Hepatocyte (in vitro differentiated cells): ENCODE data around the gene CSTPP1. TPM values are rescaled to one million over a fixed set of nuclear protein-coding genes. Genes with fewer than 3 reads are reported as not detected.
"Not testable (repeated sequence)": the region's sequence is repeated elsewhere in the genome, so short reads cannot be mapped to it uniquely, and the experiment has no call there.

Experiments
- DNase-seq: peaks from one replicate; pipeline ENCODE4 v3.0.0-alpha.2; 2016; ENCODE audit warnings: low spot score
- H2AFZ ChIP-seq: fragments of 200-600 bp; sonication (generic); 2 replicates; pipeline ENCODE4 v1.6.0; 2016; ENCODE audit warnings: antibody characterized with exemption, mild to moderate bottlenecking
- H3K27ac ChIP-seq: fragments of 200-600 bp; sonication (generic); 2 replicates; pipeline ENCODE4 v1.5.1; 2016; ENCODE audit warnings: mild to moderate bottlenecking
- H3K27me3 ChIP-seq: fragments of 200-600 bp; sonication (generic); 2 replicates; pipeline ENCODE4 v1.6.1; 2016
- H3K36me3 ChIP-seq: fragments of 200-600 bp; sonication (generic); replicated peaks from 2 replicates; pipeline ENCODE4 v1.5.1; 2016; ENCODE audit warnings: low read depth; ENCODE audit not compliant: insufficient read depth
- H3K4me1 ChIP-seq: fragments of 200-600 bp; sonication (generic); 2 replicates; pipeline ENCODE4 v1.5.1; 2016; ENCODE audit warnings: mild to moderate bottlenecking, moderate library complexity; ENCODE audit not compliant: insufficient read depth
- H3K4me2 ChIP-seq: fragments of 200-600 bp; sonication (generic); 2 replicates; pipeline ENCODE4 v1.6.0; 2016
- H3K4me3 ChIP-seq: fragments of 200-600 bp; sonication (generic); 2 replicates; pipeline ENCODE4 v1.5.1; 2016; ENCODE audit warnings: mild to moderate bottlenecking
- H3K79me2 ChIP-seq: fragments of 200-600 bp; sonication (generic); 2 replicates; pipeline ENCODE4 v1.6.0; 2017; ENCODE audit warnings: mild to moderate bottlenecking
- H3K9me2 ChIP-seq: fragments of 200-600 bp; sonication (generic); replicated peaks from 2 replicates; pipeline ENCODE4 v1.6.0; 2017; ENCODE audit warnings: mild to moderate bottlenecking; ENCODE audit not compliant: insufficient read depth
- H3K9me3 ChIP-seq: fragments of 200-600 bp; sonication (generic); 2 replicates; pipeline ENCODE4 v1.5.1; 2016; ENCODE audit warnings: low read depth, mild to moderate bottlenecking
- H4K20me1 ChIP-seq: fragments of 200-600 bp; sonication (generic); 2 replicates; pipeline ENCODE4 v1.6.0; 2016; ENCODE audit warnings: mild to moderate bottlenecking; ENCODE audit not compliant: insufficient read depth, poor library complexity, severe bottlenecking
- EZH2 ChIP-seq: fragments of 200-600 bp; sonication (generic); IDR thresholded peaks from 2 replicates; pipeline ENCODE4 v1.6.1; 2016; ENCODE audit warnings: antibody characterized with exemption, mild to moderate bottlenecking, borderline replicate concordance
- EZH2phosphoT487 ChIP-seq: fragments of 200-600 bp; sonication (generic); IDR thresholded peaks from one replicate; pipeline ENCODE4 v1.6.1; 2018; ENCODE audit warnings: antibody characterized with exemption, mild to moderate bottlenecking, low read depth, moderate library complexity; ENCODE audit not compliant: unreplicated experiment, severe bottlenecking
- WGBS: methylation state at CpG from one replicate; pipeline ENCODE4 v1.1.6; 2016; ENCODE audit warnings: low lambda C conversion rate; ENCODE audit errors: missing lambda C conversion rate; 5-methylcytosine and 5-hydroxymethylcytosine counted together
- polyA plus RNA-seq: library from polyadenylated mRNA; unstranded; fragments of >200 nt; fragmentation: Nextera tagmentation; extraction: Ambion mirVana; gene quantifications from 2 replicates; pipeline ENCODE4 v1.2.1, GENCODE V29; 2016
- total RNA-seq: library from RNA; depleted of rRNA; stranded (reverse); fragments of >200 nt; gene quantifications from 2 replicates; pipeline ENCODE4 v1.2.3, GENCODE V29; 2014
- TF ChIP-seq, protein P1 (sequence below): fragments of 200-600 bp; sonication (generic); IDR thresholded peaks from 2 replicates; pipeline ENCODE4 v1.5.1; 2016; ENCODE audit warnings: antibody characterized with exemption, mild to moderate bottlenecking; ENCODE audit not compliant: poor library complexity

CSTPP1 gene
- total and polyA plus RNA-seq, 2 experiments from 2014 or later, result 23.0 to 44.3 TPM

DNA sequence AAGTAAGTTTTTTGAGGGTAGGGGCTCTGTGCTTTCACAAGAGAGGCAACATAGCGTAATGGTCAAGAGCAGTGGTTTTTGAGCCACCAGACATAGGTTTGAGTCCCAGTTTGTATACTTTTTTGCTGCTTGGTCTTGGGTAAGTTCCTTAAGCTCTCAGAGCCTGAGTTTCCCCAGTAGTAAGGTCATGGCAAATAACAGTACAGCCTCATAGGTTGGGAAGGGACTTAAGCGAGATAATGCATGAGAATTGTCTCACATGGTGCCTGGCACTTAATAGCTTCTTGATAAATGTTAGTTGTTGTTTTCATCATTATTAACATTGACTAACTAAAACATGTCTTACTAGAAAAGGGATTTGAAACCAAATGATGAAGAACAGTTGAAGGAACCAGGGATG, 157.0 kb downstream of the CSTPP1 start:
- H3K27me3 ChIP-seq, result no peaks in the 10 kb centered on the region
- H3K36me3 ChIP-seq, result peaks cover 4% of the 10 kb centered on the region
- H3K4me1 ChIP-seq, result no peaks in the 10 kb centered on the region
- H3K9me2 ChIP-seq, result no peaks in the 10 kb centered on the region
- TF ChIP-seq, protein P1, sequence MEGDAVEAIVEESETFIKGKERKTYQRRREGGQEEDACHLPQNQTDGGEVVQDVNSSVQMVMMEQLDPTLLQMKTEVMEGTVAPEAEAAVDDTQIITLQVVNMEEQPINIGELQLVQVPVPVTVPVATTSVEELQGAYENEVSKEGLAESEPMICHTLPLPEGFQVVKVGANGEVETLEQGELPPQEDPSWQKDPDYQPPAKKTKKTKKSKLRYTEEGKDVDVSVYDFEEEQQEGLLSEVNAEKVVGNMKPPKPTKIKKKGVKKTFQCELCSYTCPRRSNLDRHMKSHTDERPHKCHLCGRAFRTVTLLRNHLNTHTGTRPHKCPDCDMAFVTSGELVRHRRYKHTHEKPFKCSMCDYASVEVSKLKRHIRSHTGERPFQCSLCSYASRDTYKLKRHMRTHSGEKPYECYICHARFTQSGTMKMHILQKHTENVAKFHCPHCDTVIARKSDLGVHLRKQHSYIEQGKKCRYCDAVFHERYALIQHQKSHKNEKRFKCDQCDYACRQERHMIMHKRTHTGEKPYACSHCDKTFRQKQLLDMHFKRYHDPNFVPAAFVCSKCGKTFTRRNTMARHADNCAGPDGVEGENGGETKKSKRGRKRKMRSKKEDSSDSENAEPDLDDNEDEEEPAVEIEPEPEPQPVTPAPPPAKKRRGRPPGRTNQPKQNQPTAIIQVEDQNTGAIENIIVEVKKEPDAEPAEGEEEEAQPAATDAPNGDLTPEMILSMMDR, result no peak
- TF ChIP-seq EZH2 (no peak), EZH2phosphoT487 (no peak)
- no peaks in the 10 kb centered on the region for H4K20me1 ChIP-seq
- H3K9me3 ChIP-seq, result no peaks in the 10 kb centered on the region
- 95% methylated on average over 2 of the region's 2 CpGs for WGBS
- DNase-seq, result no peak
- no peak overlapping the region for H3K4me3 ChIP-seq
- H3K27ac ChIP-seq, result no peak overlapping the region
- H3K79me2 ChIP-seq, result no peaks in the 10 kb centered on the region
- H2AFZ ChIP-seq, result no peak overlapping the region
- H3K4me2 ChIP-seq, result no peak overlapping the region

DNA sequence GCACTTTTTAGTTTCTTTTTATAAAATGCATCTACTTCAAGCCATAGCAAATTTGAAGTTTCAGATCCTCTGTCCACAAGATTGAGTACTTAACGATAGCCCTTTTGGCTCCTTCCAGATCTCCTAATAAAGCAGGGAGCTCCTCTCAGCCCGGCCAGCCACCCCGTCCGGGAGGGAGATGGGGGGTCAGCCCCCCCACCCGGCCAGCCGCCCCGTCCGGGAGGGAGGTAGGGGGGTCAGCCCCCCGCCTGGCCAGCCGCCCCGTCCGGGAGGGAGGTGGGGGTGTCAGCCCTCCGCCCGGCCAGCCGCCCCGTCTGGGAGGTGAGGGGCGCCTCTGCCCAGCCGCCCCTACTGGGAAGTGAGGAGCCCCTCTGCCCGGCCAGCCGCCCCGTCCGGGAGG, 160.3 kb downstream of the CSTPP1 start:
- not testable (repeated sequence) for H3K27ac ChIP-seq, H3K36me3 ChIP-seq, H3K9me2 ChIP-seq, H3K4me3 ChIP-seq, H2AFZ ChIP-seq, H3K4me1 ChIP-seq, H4K20me1 ChIP-seq, H3K9me3 ChIP-seq, H3K79me2 ChIP-seq, DNase-seq, H3K4me2 ChIP-seq, H3K27me3 ChIP-seq
- 96% methylated on average over 6 of the region's 22 CpGs for WGBS

DNA sequence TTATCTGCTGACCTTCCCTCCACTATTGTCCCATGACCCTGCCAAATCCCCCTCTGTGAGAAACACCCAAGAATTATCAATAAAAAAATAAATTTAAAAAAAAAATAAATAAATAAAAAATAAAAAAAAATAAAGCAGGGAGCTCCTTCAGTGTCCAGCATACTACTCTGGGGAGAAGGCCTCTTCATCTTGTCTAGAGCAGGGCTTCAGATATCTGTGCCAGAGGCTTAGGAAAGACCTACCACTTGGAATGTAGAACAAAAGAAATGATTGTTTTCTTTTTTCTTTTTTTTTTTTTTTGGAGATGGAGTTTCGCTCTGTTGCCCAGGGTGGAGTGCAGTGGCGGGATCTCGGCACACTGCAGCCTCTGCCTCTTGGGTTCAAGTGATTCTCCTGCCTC, 161.7 kb downstream of the CSTPP1 start:
- not testable (repeated sequence) for H3K9me2 ChIP-seq, H3K4me3 ChIP-seq, H3K79me2 ChIP-seq, H3K4me2 ChIP-seq, H3K36me3 ChIP-seq, H4K20me1 ChIP-seq, DNase-seq, H3K4me1 ChIP-seq, H3K27me3 ChIP-seq, H3K9me3 ChIP-seq, H3K27ac ChIP-seq, H2AFZ ChIP-seq
- 96% methylated on average over 3 of the region's 3 CpGs for WGBS

DNA sequence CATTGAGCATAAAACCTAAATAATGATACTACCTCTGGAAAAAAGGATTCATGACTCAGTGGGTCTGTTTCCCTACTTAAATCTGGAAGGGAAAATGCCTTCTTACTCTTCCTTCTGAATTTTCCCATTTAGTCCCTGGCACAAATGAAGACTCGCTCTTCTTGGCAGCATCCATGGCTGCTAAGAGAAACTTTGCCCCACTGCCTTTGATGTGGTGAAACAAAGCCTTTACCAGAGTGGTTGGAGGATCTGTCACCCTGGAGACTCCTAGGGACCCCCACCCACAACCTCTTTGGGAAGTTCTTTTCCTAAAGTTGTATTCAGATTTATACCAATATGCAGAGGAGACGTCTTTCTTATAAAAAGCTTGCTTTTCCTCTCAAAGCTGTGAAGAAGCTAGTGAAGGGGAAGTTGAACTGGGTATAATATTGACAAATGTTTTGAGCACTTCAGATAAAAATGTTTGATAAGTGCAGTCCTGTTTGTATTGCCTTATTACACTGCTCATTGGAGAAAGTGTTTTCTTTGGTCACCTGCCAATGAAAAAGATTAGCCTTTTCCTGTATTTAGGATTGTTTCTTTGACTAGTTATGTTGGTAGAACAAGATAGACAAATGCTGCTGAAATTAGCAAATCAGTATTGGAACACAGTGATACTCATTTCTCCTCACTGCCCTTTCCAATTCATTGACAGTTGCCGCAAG, 162.8 kb downstream of the CSTPP1 start:
- no peak for DNase-seq
- H3K9me2 ChIP-seq, result no peaks in the 10 kb centered on the region
- H3K4me1 ChIP-seq, result peaks cover 4% of the 10 kb centered on the region
- 78% methylated on average over 3 of the region's 3 CpGs for WGBS
- no peaks in the 10 kb centered on the region for H3K79me2 ChIP-seq
- TF ChIP-seq EZH2 (no peak), EZH2phosphoT487 (no peak)
- TF ChIP-seq, protein P1, result no peak
- no peaks in the 10 kb centered on the region for H3K9me3 ChIP-seq
- no peaks in the 10 kb centered on the region for H3K27me3 ChIP-seq
- no peaks in the 10 kb centered on the region for H4K20me1 ChIP-seq
- H3K27ac ChIP-seq, result no peak overlapping the region
- H3K36me3 ChIP-seq, result peaks cover 4% of the 10 kb centered on the region
- H3K4me2 ChIP-seq, result no peak overlapping the region
- no peak overlapping the region for H2AFZ ChIP-seq
- no peak overlapping the region for H3K4me3 ChIP-seq
